GM21825 (cell line): Measurements from ENCODE around the gene RERG.

Experiments used
- ATAC-seq: cut with Tn5 transposase; IDR thresholded peaks from one replicate; pipeline ENCODE4 v1.9.1; 2021; ENCODE audit warnings: mild to moderate bottlenecking, moderate library complexity; ENCODE audit not compliant: unreplicated experiment

RERG gene

DNA sequence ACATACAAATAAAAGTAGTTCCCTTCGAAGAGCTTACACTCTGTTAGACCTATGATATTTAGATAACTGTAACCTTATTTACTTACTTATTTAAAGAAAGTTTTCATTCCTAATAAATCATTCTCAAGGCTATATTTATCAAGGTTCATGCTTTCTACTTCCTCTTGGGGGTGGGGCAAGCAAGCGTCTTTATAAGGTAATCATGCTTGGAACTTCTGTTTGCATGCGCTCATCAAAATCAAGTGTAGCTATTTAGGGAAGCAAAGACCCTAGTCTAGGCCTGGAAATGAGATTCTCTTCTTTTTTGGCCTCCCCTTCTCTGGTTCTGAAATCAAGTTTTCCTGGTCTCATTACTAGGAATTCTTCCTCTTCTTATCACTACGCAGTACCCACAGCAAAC lies 766 bp downstream of the RERG start:
- ATAC-seq: no peak

DNA sequence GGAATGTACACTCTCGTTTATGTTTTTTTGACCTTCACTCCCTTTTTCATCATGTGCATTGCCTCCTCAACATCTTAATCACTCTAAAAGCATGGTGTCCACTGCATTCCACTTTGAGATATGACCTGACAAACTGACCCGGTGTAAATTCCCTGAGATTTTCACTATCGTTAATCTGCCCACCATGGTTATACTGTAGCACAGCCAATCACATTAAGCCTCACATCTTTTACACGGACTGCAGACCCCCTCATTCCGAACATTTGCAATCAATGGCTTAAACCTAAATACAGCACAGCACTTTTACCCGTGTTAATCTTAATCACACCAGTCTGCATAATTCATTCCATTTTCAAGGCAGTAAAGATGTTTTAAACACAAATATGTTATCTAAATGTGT lies 2.4 kb downstream of the RERG start:
- no peak for ATAC-seq

DNA sequence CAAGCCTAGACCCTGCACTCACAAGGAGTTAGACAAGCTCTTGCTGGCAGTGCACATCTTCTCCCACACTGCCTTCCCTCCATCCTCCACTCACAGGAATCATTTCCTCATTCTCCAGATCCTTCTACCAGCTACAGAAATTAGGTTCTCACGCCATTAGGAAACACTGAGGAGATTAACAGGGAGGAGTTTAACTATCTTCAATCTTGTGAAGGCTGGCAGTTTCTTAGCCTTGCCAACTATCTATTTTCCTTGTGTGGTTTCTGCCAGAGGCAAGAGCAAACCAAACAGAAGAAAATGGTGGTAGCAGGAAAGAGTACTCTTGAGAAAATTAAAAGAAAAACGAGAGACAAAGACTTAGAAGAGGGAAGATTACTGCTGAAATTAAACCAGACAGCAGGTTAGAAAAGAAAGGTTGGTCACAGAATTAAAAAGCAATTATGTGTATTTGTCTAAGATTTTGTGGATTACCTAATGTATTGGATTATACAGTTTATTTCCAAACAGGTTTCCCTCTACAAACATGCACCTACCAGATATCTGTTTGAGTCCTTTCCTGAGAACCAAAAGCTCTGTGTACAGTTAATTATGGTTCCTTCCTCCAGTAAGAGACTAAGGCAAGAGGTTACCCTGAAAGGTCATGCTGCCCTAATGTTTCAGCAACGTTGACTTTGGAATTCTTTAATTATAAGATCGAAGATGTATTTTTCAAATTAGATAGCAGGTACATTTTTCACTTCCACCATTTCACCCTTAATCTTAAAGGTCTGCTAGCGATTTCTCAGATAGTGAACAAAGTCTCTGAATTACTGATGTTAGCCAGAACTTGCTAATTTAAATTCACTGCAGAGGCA lies 5.0 kb downstream of the RERG start:
- ATAC-seq: no peak

DNA sequence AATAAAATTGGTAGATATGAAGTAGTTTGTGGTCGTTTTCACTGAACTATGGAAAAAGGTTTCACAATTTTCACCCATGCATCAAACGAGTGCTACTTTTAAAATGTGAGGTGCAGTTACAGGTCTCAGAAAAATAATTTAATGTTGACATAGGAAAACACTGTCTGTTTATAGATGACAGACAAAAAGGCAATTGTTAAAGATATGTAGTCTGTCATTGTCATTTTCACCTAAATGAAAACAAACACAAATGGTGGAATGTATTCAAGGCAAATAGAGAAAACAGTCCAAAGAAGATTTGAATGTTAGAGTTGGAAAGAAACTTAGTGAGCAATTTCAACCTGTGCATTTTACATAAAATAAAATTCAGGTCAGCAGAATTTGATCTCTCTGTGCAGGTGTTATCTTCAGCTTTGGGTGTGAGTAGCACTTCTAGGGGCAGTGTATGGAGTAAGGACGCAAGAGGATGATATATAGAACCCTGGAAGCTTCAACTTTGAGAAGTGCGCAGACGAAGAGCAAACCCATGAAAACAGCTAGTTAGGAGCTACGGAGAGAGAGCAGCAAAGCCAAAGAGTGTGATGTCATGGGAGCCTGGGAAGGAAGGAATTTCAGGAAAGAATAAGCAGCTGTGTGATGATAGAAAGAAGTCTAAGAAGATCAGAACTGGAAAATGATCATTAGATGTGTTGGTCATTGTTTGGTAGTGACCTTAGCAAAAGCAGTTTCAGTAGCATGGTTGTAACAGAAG lies 6.2 kb downstream of the RERG start:
- no peak for ATAC-seq

DNA sequence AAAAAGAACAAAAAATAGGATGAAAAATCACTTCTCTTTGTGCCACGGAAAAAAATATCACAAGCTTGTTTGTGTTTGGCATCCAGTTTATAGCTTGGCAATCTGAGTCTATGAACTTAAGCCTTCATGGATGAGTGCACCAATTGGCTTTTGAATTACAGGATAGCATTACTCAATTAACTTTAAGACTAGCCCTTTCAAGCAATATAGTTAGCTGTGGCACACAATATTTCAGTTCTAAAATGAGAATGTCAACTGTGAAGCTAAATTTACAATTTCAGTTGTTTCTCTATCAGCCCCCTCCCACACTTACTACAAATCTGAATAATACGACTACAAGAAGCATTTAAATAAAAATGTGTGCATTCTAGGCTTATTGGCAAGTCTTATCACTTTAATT lies 8.3 kb downstream of the RERG start:
- ATAC-seq: no peak

DNA sequence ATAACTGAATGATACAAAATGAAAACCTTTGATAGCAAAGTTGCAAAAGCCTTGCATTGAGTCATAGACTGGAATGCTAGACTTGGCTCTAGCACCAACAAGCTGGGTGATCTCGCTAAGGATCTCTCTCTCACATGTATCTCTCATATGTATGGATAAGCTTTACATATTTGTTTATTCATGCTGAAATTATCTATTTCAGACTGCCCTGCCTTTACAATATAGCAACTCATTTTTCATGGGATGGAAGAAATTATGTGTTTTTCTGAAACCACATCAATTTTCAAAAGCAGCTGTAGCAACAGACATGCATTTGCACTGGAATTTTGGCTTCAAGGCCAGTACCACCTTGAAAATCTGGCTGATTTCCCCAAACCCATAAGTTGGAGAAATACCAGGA lies 11.4 kb downstream of the RERG start:
- no peak for ATAC-seq

DNA sequence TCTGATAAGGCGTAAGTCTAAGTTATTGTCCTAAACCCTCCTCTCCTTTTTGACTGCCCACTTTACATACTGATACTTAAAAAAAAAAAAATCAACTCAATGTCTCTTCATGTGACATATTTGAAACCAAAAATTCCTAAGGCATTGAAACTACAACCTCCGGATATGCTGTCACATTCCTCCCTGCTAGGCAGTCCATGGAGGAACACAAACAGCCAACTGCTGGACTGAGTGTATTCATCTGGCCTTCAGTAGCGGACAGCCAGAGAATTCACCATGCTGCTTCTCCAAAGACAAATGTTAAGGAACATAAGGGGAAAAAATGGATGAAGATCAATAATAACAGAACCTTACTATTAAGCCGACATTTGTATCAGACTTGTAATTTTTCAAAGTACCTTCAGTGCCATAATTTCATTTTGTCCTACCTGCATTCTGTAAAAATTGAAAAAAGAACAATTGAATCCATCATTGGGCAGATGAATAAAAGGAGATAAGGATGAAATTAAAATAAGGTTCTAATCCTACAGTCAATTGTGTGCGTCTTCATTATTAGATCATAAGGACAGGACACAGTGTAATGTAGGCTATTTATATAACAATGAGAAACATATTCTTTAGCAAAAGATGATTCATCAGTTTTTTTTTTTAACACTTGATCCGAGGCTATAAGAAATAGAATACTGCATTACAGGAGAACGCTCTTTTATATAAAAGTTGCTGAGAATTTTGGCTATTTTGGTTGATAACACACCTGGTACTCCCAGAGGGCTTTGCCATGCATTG lies 12.2 kb downstream of the RERG start:
- ATAC-seq: no peak

DNA sequence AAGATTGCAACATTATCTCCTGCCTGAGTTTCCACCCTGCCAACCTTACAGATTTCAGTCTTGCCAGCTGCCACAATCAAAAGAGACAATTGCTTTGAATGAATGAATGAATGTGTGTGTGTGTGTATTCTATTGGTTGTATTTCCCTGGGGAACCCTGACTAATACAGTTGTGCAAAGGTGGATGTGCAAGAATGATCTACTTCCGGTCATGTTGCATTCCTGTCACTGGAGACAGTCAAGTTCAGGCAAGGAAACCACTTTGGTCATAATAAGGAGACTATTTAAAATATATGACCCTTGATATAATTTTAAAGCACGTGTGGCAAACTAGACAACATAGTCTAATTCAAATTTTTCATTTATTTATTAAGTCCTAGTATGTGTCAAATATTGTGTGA lies 13.1 kb downstream of the RERG start:
- ATAC-seq: no peak

DNA sequence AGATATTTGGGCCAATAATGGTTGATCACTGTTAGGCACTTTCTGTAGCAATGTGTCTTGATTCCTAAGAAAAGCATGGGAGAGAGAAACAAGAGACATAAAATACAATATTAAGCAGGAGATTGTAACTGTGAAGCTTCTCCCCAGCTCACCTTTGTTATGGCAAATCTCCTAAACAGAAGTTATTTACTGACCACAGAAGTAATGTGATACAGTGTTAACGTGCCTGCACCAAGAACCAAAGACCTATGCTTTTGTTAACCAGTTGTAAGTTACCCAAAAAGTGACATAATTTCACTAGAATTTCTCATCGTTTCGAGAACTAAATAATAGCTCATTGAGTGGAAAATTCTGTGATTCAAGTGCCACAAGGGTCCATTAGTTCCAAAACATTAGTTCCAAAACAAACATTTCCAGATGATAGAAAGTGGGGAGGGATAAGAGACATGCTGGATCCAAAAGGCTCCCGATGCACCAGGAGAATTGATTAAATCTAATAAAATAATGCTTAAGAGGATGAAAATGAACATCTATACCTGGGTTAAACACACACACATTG lies 14.3 kb downstream of the RERG start:
- no peak for ATAC-seq

DNA sequence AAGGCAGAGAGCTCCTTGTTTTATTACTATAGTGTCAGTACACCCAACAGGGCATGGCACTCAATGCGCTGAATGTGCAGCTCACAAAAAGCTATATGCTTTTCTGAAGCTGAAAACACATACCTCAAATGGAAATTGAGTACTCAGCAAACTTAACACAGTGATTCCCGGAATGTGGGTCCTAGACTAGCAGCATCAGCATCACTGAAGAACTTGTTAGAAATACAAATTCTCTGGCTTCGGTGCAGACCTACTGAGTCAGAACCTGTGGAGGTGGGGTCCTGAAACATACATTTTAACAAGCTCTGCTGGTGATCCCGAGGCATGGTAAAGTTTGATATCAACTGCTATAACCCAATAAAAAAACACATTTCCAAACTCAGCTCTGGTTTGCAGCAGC lies 14.9 kb downstream of the RERG start:
- ATAC-seq: no peak

DNA sequence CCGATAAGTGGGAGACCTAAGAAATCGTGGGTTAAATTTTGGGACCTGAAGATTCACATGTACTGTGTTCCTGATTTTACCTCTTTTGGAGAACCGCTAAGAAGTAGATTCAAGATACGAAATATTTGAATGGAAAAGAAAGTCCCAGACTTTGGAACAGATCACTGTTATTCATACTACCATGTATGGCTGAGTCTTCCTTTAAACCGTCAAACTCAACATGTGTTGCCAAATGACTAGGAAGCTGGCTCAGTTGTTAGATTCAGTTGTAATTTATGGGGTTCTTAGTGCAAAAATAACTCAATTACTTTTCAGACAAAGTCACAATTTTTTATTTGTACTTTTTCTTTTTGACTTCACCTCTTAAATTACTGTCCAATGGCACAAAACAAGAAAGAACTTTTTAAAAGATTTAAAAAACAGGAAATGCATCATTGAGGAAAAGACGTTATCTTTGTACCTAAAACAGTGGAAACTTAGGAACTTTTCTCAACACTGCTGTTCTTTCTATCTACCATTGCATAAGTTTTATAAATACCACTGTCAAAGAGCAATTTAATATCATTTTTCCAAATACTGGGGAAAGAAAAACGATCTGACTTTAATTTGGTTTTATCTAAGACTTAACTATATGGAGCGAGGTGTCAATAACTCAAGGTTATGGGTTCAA lies 15.7 kb downstream of the RERG start:
- ATAC-seq: no peak

DNA sequence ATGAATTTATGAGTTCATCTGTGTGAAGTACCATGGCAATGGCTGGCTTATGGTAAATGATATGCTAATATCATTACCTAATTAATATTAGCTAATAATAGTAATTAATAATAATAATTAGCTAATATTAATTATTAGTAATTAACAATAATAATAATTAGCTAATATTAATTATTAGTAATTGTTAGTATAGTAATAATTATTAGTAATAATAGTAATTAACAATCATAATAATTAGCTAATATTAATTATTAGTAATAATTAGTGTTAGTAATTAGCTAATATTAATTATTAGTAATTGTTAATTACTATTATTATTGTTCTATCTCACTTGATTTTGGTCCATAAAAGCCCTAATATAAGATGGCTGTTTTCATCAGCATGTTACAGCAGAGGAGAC lies 19.8 kb downstream of the RERG start:
- ATAC-seq: no peak

DNA sequence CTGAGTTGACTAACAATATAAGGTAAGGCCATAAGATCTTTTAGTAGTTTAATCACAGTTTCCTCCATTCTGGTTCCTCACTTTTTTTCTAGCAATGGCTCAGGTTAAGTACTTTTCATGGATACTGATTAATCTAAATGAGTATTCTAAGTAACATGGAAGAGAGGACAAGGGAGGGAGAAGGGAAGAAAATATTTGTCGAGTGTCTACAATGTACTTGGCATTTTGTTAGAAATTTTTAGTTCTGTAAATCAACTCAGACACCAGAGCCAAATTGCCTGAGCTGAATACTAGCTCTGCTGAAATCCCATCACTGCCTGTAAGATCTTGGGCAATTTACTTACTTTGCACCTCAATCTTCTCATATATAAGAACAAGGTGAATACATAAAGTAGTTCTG lies 20.2 kb downstream of the RERG start:
- no peak for ATAC-seq

DNA sequence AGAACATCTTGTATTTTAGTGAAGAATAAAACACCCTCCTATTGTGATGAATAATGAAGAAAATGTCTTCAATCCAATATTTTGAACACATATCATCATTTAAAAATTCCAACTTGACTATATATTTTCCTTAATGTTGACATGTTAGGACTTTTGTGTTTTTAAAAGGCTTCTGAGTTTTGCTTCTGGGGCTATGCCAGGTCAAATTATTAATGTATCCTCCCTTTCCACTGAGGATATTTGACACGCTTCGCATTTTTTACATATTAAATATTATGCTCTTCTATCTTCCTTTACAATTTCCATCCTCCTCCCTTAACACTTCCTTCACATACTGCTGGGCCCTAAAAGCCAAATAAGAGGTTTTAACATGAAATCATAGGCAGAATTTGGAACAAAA lies 20.6 kb downstream of the RERG start:
- ATAC-seq: no peak

DNA sequence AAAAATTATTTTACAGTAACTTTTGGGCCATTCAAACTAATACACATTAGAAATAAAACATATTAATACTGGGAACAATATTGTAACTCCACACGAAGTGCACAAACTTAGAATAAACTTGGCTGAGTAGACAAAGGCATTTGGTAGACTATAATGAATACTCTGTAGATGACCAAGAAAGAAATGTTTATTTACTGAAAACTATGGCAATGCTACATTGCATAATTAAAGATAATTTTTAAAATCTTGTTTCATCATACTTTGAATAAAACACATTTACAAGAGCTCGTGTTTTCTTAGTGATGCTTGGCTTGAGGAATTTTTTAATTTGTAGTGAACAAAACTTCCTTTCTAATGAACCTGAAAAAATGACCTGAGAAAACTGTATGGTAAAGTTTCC lies 21.3 kb downstream of the RERG start:
- ATAC-seq: no peak

DNA sequence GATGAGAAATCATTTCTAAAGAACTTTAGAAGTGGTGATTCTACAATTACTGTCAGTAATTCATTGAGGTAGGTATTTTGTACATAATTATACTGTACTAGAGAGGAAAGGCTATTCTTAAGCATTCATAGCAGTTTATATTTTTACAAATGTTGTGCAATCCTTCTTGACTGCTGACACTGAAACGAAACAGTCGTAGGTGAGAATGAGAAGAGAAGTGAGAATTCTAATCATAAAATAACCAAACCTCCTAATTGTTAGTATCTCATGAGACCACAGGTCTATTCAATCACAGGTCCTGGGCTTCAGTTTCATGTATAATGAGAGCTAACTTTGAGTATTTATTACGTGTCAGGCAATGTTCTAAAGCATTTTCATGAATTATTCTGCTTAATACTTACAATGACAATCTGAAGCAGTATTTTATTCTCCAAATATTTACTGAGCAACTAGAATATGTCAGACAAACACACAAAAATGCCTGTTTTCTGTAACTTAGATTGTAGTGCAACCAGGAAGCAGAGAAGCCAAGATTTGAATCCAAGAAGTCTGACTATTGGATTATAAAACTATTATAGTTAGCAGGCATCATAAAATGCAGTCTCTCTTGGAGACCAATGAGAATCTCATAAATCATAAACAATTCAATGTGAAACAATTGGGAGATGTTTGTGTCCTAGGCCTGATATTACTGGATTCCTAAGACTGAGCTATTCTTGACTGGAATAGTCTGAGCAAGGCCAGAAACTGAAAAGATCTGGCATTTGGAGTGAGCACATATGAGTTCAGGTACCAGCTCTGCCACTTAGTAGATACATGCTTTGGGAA lies 24.3 kb downstream of the RERG start:
- ATAC-seq: no peak

DNA sequence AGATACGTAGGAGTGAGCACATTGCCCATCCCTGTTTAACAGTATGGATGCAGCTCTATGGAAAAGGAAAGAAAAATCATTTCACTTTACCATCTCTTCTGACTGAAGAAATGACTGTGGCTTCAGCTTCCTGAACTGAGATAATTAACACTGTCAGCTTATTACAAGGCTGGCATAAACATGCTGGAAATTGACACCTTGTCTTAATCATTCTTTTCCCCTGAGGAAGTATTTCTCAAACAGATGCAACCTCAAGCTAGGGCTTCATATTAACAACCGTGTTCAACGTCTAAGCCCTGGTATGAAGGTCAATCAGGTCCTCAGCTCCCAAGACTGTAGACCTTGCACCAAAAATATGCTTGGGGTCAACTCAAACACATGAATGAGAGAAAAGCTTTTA lies 25.0 kb downstream of the RERG start:
- no peak for ATAC-seq

DNA sequence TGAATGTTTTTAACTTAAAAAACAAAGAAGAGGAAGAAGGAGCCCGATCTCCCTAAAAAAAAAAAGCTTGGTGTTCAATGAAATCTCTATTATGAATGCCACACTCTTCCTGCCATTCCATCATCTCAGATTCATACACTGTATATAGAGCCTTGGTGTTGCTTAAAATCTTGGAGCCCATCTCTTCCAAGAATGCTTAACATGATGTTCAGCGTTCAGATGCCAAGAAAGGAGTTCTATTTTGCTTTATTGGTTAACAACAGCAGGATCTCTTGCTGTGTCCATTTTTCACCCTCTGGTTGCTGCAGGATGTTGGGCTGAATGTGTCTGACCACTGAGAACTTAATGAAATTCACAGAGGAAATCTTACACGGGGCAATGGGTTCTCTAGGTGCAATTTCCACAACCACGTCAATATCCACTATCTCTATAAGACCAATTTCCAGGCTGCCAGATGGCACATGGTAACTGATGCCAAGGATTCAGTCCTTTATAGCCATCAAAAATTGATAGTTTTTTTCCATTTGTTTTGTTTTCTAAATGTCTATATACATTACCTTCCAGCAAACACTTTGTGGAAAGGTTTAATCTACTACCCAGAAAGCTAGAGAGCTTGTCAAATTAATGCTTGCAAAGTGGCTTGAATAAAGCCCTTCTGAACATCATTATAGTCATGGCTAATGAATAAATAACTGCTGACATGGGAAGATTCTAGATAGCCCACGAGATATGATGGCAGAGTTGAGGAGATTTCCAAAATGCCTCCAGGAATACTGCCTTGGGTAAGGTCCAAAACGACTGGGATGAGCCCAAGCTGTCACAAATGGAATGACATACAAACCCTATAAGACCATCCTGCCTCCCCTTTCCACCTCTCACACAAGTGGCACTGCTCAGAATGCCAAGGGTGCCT lies 26.5 kb downstream of the RERG start:
- no peak for ATAC-seq

DNA sequence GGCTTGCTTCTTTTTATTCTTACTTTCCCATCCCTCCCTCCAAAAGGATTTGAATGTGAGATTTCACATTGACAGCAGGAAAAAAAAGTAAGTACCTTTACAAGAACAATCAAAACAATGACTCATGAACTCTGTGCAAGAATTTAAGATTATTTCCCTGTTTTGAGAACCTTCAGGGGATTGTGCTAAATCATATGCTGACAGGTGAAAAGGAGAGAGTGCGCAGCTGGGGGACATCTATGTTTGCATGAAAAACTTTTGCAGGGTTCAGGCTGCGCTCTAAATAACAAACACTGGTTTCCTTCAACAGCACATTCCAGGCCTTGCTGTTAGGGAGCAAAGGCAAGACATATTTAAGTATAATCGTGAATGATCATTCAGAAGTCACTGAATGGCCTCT lies 27.3 kb downstream of the RERG start:
- ATAC-seq: no peak
